Stimulated activated CD4-positive, alpha-beta T cell treated with anti-CD3 and anti-CD28 coated beads, Interleukin-2, amount 100 ng/mL, for 24 hours (primary cell): ENCODE data around the gene IFT43.

Source experiments
- DNase-seq, 2 donors: peaks; one replicate each; pipeline ENCODE4 v3.0.0-alpha.2; 2020

Gene IFT43

DNA sequence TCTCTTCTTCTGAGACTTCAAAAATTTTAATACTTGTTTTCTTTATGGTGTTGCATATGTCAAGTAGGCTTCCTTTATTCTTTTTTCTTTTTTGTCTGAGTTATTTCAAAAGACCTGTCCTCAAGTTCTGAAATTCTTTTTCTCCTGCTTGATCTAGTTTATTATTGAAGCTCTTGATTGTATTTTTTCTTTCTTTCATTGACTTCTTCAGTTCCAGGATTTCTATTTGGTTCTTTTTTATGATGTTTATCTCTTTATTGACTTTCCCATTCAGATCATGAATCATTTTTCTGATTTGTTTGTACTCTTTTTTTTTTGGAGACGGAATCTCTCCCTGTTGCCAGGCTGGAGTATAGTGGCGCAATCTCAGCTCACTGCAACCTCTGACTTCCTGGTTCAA, 34.1 kb downstream of the IFT43 start:
- DNase-seq, result no peak

GRCh38 chr14:76022991-76023390, 37.4 kb downstream of the IFT43 start:
- no peak for DNase-seq

GRCh38 chr14:76023757-76024156, 38.2 kb downstream of the IFT43 start:
- DNase-seq, result no peak

- no peak for DNase-seq
Observed at GRCh38 chr14:76024211-76024907, 38.8 kb downstream of the IFT43 start.

- DNase-seq, result no peak
Observed at GRCh38 chr14:76034566-76034965, 49.0 kb downstream of the IFT43 start.

DNA sequence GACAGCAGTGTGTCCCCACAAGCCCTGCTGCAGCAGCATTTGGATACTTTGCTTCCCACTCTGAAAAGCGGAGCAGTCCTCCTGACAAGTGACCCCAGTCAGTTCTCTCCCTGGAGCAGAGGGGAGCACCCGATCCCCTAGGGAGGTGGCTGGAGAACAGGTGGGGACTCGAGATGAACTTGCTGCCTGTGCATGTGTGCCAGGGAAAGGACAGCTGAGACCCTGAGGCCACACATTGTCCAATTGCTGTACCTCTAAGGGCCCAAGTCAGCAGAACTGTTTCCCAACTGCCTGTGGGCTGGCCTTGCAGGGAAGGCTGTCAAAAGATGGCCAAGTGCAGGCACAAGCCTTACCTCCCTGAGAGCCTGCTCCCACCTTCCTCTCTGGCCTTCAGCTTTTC, 55.1 kb downstream of the IFT43 start:
- no peak for DNase-seq

DNA sequence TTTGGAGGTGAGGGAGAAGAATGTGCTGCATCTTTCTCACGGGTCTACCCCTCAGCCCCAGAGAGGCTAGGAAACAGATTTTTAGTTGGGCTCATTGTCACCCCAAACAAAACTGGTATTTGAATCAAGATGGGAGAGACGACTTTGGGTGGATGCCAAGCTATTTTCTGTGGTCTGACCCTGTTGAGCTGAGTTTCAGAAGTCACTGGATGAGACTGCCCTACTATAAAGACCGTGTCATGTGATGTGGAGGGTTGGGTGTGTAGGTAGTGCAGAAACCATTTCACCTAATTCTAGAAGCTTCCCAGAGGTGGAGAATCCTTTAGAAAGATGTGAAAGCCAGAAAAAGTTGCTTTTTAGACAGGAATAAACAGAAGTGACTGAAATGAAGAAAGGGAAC, 60.2 kb downstream of the IFT43 start:
- DNase-seq, result no peak

- no peak for DNase-seq
Observed at GRCh38 chr14:76050250-76050649, 64.7 kb downstream of the IFT43 start.

- peak; percentile 56 to 67 for DNase-seq
Observed at GRCh38 chr14:76050797-76051392, 65.3 kb downstream of the IFT43 start.

- DNase-seq, result no peak
Observed at GRCh38 chr14:76051717-76052465, 66.3 kb downstream of the IFT43 start.

- DNase-seq, result no peak
Observed at GRCh38 chr14:76053572-76054355, 68.2 kb downstream of the IFT43 start.

DNA sequence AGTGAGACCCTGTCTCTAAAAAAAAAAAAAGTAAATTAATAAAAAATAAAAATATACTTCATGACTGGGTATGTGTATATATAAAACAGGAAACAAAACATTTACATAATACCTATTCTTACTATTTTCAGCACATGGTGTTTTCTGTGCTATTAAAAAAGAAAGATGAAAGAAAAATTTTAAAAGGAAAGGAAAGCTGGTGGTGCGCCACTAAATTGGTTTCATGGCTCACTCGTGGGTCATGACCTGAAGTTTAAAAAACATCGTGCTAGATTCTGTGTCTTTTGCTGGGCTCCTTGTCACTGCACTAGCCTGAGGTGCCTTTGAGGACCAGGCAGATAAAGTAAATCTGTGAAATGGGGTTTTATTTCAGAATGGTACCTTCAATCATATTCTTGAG, 69.8 kb downstream of the IFT43 start:
- DNase-seq, result no peak

GRCh38 chr14:76056128-76056527, 70.6 kb downstream of the IFT43 start:
- DNase-seq, result no peak

DNA sequence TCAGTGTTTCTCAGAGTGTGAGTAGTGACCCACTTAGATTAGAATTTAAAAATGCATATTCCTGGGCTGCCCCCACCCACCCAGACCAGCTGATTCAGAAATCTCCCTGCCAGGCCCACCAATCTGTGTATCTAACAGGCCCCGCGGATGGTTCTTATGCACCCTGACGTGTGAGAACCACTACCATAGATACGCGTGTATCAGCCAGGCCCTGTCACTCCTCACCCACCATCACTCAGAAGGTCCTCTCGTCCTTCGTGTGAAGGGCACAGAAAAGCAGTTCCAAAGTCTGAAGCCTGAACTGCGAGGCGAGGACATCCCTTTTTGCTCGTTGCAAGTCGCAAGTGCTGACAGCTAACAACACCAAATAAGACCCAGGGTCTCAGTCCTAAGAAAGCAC, 72.4 kb downstream of the IFT43 start:
- no peak for DNase-seq

DNA sequence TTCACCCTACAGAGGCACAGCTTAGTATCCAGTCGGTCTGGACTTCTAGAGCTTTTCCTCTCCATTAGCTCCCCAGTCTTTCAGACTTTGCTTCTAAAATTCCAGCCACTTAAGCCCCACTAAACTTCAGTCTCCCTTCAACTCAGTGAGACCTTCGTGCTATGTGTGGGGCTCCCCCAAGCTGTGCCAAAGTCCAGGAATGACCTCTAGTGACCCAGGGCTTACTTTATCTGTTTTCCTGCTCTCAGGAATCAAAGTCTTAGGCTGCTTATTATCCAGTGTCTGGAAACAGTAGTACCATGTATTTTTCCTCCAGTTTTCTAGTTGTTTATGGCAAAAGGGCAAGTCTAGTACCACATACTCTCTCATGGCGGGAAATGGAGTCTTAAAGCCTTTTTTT, 77.8 kb downstream of the IFT43 start:
- DNase-seq, result no peak

- no peak for DNase-seq
Observed at GRCh38 chr14:76065519-76065918, 80.0 kb downstream of the IFT43 start.

GRCh38 chr14:76067536-76067935, 82.0 kb downstream of the IFT43 start:
- no peak for DNase-seq

GRCh38 chr14:76073717-76074116, 88.2 kb downstream of the IFT43 start:
- DNase-seq, result no peak

- no peak for DNase-seq
Observed at GRCh38 chr14:76077340-76077739, 91.8 kb downstream of the IFT43 start.

DNA sequence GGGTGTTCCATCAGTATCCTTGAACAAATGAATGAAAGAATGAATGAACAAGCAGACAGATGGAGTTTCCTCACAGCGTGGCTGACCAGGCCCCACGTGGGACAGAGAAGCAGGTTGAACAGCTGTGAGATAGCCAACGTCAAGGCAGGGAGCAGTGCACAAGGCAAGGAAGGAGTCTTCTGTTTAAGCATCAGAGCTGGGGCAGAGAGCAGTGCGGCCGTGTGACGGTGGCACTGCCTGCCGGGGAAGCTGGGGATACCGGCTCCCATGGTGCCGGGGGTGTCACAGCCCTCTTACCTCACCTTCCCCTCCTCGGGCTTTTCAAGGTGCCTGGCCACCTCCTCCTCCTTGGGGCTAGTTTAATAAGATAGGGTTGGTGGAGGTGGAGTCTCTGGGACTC, 92.9 kb downstream of the IFT43 start:
- no peak for DNase-seq

GRCh38 chr14:76080025-76080424, 94.5 kb downstream of the IFT43 start:
- DNase-seq, result no peak

GRCh38 chr14:76080471-76080870, 94.9 kb downstream of the IFT43 start:
- DNase-seq, result no peak

GRCh38 chr14:76081642-76082041, 96.1 kb downstream of the IFT43 start:
- DNase-seq, result no peak
